ENCODE results near the gene SPATA17.

Gene SPATA17

DNA sequence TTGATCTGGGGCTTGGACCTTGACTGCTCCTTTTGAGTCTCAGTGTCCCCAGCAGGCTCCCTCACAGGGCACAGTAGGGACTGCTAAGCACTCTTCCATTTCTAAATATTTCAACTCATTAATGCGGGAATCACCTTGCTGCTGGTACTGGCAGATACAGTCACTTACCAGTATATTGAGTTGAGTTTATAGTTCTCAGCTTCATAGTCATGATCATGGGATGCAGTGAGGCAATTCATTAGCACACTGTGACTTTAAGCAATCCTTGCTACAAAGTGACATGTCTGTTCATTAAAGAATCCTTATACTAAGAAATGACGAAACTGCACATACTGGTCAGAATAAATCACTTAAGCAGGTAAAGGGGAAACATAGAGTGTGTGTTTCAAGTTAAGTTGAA lies 240.8 kb downstream of the SPATA17 start:
- POLR2A ChIA-PET = no interaction called here
- DNase-seq (ENCODE audit: low read depth, low spot score) = no peak
- CTCF ChIA-PET = no interaction called here
- H3K4me3 ChIP-seq (ENCODE audit: low read depth, low read length) = no peak overlapping the region
- TF ChIP-seq, protein P1, sequence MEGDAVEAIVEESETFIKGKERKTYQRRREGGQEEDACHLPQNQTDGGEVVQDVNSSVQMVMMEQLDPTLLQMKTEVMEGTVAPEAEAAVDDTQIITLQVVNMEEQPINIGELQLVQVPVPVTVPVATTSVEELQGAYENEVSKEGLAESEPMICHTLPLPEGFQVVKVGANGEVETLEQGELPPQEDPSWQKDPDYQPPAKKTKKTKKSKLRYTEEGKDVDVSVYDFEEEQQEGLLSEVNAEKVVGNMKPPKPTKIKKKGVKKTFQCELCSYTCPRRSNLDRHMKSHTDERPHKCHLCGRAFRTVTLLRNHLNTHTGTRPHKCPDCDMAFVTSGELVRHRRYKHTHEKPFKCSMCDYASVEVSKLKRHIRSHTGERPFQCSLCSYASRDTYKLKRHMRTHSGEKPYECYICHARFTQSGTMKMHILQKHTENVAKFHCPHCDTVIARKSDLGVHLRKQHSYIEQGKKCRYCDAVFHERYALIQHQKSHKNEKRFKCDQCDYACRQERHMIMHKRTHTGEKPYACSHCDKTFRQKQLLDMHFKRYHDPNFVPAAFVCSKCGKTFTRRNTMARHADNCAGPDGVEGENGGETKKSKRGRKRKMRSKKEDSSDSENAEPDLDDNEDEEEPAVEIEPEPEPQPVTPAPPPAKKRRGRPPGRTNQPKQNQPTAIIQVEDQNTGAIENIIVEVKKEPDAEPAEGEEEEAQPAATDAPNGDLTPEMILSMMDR (IDR thresholded peaks at IDR 0.05; ENCODE audit: insufficient read depth, low read length, missing control alignments) = no peak

DNA sequence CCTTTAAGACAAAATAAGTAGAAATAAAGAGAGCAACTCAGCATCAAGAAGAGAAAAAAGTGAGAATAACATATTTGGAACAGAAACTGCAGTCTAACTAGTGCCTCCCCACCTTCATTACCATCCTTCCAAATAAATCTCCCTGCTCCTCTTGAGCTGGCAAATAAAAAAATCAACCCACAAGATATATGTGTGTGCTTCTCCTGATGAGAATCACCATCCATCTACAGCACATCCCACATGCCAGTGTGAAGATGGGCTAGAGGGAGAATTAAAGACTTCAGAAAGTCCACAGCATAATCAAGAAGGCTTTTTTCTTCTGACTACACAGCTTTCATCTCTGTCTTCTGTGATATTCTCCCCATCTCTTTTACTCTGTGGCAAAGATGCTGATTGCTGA lies 244.1 kb downstream of the SPATA17 start:
- no peak overlapping the region for H3K4me3 ChIP-seq (ENCODE audit: low read depth, low read length)
- ChIA-PET CTCF (no interaction called here), POLR2A (no interaction called here)
- TF ChIP-seq, protein P1 (IDR thresholded peaks at IDR 0.05; ENCODE audit: insufficient read depth, low read length, missing control alignments) = no peak
- DNase-seq (ENCODE audit: low read depth, low spot score) = no peak

DNA sequence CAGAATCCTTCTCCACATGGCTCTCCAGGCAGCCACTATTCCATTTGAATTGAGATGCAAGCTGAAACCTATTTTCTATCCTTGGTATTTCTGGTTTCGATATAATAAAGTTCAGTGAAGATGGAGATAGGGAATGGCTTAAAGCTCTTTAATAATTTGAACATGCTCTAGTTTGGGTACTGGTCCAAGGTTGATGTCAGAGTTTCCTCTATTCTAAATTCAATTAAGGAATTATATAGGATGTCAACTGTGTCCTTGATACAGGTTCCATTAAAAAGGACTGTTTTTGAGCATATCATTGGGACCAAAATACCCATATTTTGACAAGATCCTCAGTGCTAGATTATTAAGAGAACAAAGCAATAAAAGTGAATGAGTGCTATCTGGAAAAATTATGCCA lies 245.3 kb downstream of the SPATA17 start:
- no peak overlapping the region for H3K4me3 ChIP-seq (ENCODE audit: low read depth, low read length)
- ChIA-PET CTCF (no interaction called here), POLR2A (no interaction called here)
- no peak for DNase-seq (ENCODE audit: low read depth, low spot score)
- TF ChIP-seq, protein P1 (IDR thresholded peaks at IDR 0.05; ENCODE audit: insufficient read depth, low read length, missing control alignments) = no peak

DNA sequence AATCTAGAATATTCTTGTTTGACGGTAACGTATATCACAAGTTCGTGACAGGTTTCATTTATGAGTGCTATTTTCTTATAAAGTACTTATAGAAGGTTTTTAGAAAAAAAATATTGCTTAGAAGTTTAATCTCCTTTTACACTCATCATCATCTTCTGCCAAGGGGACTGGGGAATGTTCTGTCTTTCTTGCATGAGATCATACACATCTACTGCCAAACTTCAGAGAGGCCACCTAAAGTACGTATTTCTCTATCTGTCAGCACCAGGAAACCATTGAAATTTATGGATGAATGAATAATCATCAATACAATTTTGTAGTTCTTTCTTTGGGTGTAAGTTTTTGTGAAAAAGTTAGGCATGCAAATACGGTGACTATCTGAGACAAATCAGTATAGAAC lies 245.8 kb downstream of the SPATA17 start:
- POLR2A ChIA-PET = no interaction called here
- CTCF ChIA-PET = no interaction called here

DNA sequence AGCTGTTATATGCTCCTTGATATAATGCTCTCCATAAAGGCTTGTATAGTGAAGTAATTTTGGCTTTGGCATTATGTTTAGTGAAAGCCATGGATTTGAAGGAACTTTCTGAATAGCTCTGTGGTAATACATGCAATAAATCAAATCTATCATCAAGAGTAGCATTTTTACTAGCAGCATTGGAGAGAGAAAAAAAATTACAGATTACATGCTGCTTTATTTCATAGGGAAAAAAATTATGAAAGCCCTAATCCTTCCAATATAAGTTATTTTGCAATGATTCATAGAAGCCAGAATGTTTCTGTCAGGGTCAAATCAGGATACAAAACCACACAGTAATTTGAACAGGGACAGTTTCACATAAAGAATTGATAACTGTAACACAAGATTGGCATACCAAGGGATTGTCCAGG lies 250.0 kb downstream of the SPATA17 start:
- CTCF ChIA-PET = no interaction called here
- H3K4me3 ChIP-seq (ENCODE audit: low read depth, low read length) = no peak overlapping the region
- no peak for DNase-seq (ENCODE audit: low read depth, low spot score)
- TF ChIP-seq, protein P1 (IDR thresholded peaks at IDR 0.05; ENCODE audit: insufficient read depth, low read length, missing control alignments) = no peak
- POLR2A ChIA-PET = no interaction called here

More for the DNA sequence above, 245.8 kb downstream of the SPATA17 start:
- TF ChIP-seq, protein P1 (IDR thresholded peaks at IDR 0.05; ENCODE audit: insufficient read depth, low read length, missing control alignments) = no peak
- DNase-seq (ENCODE audit: low read depth, low spot score) = no peak
- no peak overlapping the region for H3K4me3 ChIP-seq (ENCODE audit: low read depth, low read length)

DNA sequence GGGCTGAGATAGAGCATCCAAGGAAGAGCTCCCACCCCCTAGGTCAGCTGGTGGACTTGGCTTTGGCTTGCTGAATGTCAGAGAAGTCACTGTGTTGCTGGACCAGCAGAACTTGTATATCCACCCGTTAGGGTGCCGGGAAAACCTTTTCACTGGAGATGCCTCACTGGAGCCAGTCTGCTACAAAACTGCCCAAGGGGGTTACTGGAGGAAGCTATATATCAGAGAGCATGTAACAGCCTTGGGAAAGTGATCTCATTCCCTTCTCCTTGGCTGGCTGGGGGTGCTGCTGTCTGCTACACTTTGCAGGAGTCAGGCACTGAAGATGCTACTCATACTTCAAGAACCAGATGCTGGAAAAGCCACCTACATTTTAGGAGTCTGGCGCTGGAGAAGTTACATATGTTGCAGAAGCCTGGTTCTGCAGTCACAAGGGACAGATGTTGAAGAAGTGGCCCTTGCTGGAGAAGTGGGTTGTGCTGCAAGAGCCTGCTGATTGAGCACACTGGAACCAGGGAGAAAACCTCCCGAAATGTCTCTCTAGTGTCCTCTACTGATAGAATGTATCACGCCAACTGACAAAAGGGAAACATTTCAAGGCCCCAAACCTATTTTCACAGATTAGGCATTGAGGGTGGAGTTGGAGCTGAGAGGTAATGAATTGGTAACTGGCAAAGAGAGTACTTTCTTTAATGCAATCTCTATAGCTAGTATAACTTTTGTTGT lies 250.6 kb downstream of the SPATA17 start:
- CTCF ChIA-PET = no interaction called here
- TF ChIP-seq, protein P1 (IDR thresholded peaks at IDR 0.05; ENCODE audit: insufficient read depth, low read length, missing control alignments) = no peak
- POLR2A ChIA-PET = no interaction called here
- H3K4me3 ChIP-seq (ENCODE audit: low read depth, low read length) = no peak overlapping the region
- no peak for DNase-seq (ENCODE audit: low read depth, low spot score)
